HTR-8/SVneo (cell line): ENCODE results near the gene SLFN14.
"Not testable (repeated sequence)": the region's sequence is repeated elsewhere in the genome, so short reads cannot be mapped to it uniquely, and the experiment has no call there.

Source experiments
- DNase-seq: peaks from one replicate; pipeline ENCODE4 v3.0.0; 2011; ENCODE audit warnings: low spot score, mixed read lengths; ENCODE audit not compliant: insufficient read length
- FAIRE-seq: peaks from 2 replicates; lab custom pipeline; 2011; peaks lifted over from hg19 to GRCh38; lab: Jason Lieb, UNC

The SLFN14 gene

GRCh38 chr17:35529866-35530265 lies 30.8 kb downstream of the SLFN14 start:
- FAIRE-seq (no peak), DNase-seq (no peak)

DNA sequence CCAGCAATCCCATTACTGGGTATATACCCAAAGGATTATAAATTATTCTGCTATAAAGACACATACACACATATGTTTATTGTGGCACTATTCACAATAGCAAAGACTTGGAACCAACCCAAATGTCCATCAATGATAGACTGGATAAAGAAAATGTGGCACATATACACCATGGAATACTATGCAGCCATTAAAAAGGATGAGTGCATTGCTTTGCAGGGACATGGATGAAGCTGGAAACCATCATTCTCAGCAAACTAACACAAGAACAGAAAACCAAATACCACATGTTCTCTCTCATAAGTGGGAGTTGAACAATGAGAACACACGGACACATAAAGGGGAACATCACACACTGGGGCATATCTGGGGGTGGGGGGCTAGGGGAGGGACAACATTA lies 31.3 kb downstream of the SLFN14 start:
- not testable (repeated sequence) for FAIRE-seq, DNase-seq

DNA sequence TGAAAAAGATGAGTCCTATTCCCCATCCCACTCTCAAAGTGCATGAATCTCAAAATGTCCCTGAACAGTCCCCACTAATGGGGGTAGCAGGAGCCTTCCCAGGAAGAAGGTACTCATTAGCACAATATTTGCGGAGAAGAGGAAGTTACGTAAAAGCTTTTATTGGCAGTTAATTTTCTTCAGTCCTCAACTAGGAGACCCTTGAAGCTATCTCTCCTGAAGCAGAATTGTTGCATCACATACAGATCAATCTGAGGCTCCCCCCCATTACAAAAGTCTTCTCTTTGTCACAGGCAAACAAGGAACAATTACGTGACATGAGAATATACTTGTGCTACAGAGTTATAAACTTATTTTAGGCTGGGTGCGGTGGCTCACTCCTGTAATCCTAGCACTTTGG lies 37.3 kb downstream of the SLFN14 start:
- no peak for FAIRE-seq
- DNase-seq = no peak

GRCh38 chr17:35521654-35522256 lies 38.9 kb downstream of the SLFN14 start:
- not testable (repeated sequence) for DNase-seq, FAIRE-seq

- DNase-seq (no peak), FAIRE-seq (no peak)
Measured at GRCh38 chr17:35521150-35521549, 39.5 kb downstream of the SLFN14 start.

GRCh38 chr17:35519906-35520442 lies 40.6 kb downstream of the SLFN14 start:
- DNase-seq = no peak
- no peak for FAIRE-seq

DNA sequence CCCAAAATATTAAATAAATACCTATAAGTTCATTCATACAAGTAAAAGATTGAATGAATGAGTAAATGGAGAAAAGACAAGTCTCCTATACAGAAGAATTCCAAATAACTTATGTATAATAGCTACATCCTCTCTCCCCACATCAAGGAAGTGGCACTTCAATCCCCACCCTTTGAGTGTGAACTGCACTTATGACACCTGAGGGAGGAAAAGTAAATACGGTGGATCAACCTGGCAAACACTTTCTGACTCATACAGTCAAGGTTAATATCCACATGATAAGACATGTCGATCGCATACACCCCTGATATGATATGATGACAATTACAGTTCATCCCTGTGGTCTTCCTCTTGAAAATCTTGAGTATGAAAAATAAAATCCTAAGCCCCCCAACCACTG lies 41.2 kb downstream of the SLFN14 start:
- DNase-seq (no peak), FAIRE-seq (no peak)

DNA sequence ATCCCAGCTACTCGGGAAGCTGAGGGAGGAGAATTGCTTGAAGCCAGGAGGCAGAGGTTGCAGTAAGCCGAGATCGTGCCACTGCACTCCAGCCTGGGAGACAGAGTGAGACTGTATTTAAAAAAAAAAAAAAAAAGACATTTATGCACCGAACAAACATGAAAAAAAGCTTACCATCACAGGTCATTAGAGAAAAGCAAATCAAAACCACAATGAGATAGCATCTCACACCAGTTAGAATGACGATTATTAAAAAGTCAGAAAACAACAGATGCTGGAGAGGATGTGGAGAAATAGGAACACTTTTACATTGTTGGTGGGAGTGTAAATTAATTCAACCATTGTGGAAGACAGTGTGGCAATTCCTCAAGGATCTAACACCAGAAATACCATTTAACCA lies 42.2 kb downstream of the SLFN14 start:
- not testable (repeated sequence) for FAIRE-seq, DNase-seq

- DNase-seq (no peak), FAIRE-seq (no peak)
Measured at GRCh38 chr17:35515027-35515426, 45.6 kb downstream of the SLFN14 start.

GRCh38 chr17:35514564-35514963 lies 46.1 kb downstream of the SLFN14 start:
- DNase-seq = no peak
- FAIRE-seq = no peak
